ENCODE data around the gene FKBP15. TPM values are rescaled to one million over a fixed set of nuclear protein-coding genes. Genes with fewer than 3 reads are reported as not detected.
"Not testable (repeated sequence)": the region's sequence is repeated elsewhere in the genome, so short reads cannot be mapped to it uniquely, and the experiment has no call there.

The FKBP15 gene
- total RNA-seq, 1 donor from 2014 or later, result 49.1 TPM

GRCh38 chr9:113143432-113144227, 77.4 kb downstream of the FKBP15 start:
- Mint-ChIP-seq H3K9me3 (peaks cover 10% of the 10 kb centered on the region), H3K27ac (no peak overlapping the region), H3K4me1 (no peaks in the 10 kb centered on the region), H3K36me3 (ENCODE audit: low read depth) (no peaks in the 10 kb centered on the region), H3K27me3 (peaks cover 31% of the 10 kb centered on the region), H3K4me3 (no peak overlapping the region)
- POLR2A ChIA-PET, result no interaction called here
- CTCF ChIA-PET, result no interaction called here
- intact Hi-C loops (cut with micrococcal nuclease), result no loop called here
- ATAC-seq (ENCODE audit: low read depth) (no peak), DNase-seq (no peak)
- TF ChIP-seq CTCF (IDR thresholded peaks at IDR 0.05), result no peak

GRCh38 chr9:113140896-113141295, 80.2 kb downstream of the FKBP15 start:
- H3K4me1 Mint-ChIP-seq, POLR2A ChIA-PET, CTCF ChIA-PET: not testable (repeated sequence)

GRCh38 chr9:113139953-113140352, 81.1 kb downstream of the FKBP15 start:
- H3K4me1 Mint-ChIP-seq, result no peaks in the 10 kb centered on the region
- peaks cover 10% of the 10 kb centered on the region for H3K9me3 Mint-ChIP-seq
- intact Hi-C loops (cut with micrococcal nuclease), result no loop called here
- ATAC-seq (ENCODE audit: low read depth), result no peak
- no peak overlapping the region for H3K4me3 Mint-ChIP-seq
- DNase-seq, result no peak
- ChIA-PET POLR2A (no interaction called here), CTCF (no interaction called here)
- H3K27me3 Mint-ChIP-seq, result peaks cover 34% of the 10 kb centered on the region
- H3K36me3 Mint-ChIP-seq (ENCODE audit: low read depth), result no peaks in the 10 kb centered on the region
- H3K27ac Mint-ChIP-seq, result no peak overlapping the region
- TF ChIP-seq CTCF (IDR thresholded peaks at IDR 0.05), result no peak

More at GRCh38 chr9:113140896-113141295, 80.2 kb downstream of the FKBP15 start:
- DNase-seq; H3K36me3 Mint-ChIP-seq (ENCODE audit: low read depth); ATAC-seq (ENCODE audit: low read depth); H3K27ac Mint-ChIP-seq; intact Hi-C loops (cut with micrococcal nuclease); H3K4me3 Mint-ChIP-seq: not testable (repeated sequence)
- H3K27me3 Mint-ChIP-seq, result peaks cover 39% of the 10 kb centered on the region
- H3K9me3 Mint-ChIP-seq, result peaks cover 10% of the 10 kb centered on the region

GRCh38 chr9:113139225-113139829, 81.8 kb downstream of the FKBP15 start:
- Mint-ChIP-seq H3K27me3 (peaks cover 29% of the 10 kb centered on the region), H3K9me3 (peaks cover 10% of the 10 kb centered on the region), H3K27ac (no peak overlapping the region), H3K36me3 (ENCODE audit: low read depth) (no peaks in the 10 kb centered on the region), H3K4me3 (no peak overlapping the region), H3K4me1 (no peaks in the 10 kb centered on the region)
- intact Hi-C loops (cut with micrococcal nuclease), result no loop called here
- DNase-seq (no peak), ATAC-seq (ENCODE audit: low read depth) (no peak)
- no peak for TF ChIP-seq CTCF (IDR thresholded peaks at IDR 0.05)
- POLR2A ChIA-PET, result no interaction called here
- CTCF ChIA-PET, result no interaction called here

- DNase-seq, result no peak
- ATAC-seq (ENCODE audit: low read depth), result no peak
- CTCF ChIA-PET, result no interaction called here
- Mint-ChIP-seq H3K9me3 (peaks cover 10% of the 10 kb centered on the region), H3K4me3 (no peak overlapping the region), H3K27me3 (peaks cover 26% of the 10 kb centered on the region), H3K27ac (no peak overlapping the region), H3K36me3 (ENCODE audit: low read depth) (no peaks in the 10 kb centered on the region), H3K4me1 (no peaks in the 10 kb centered on the region)
- TF ChIP-seq CTCF (IDR thresholded peaks at IDR 0.05), result no peak
- POLR2A ChIA-PET, result no interaction called here
- intact Hi-C loops (cut with micrococcal nuclease), result no loop called here
Measured at GRCh38 chr9:113138760-113139159, 82.3 kb downstream of the FKBP15 start.
